ENCODE measurements around the gene ST8SIA1. TPM values are rescaled to one million over a fixed set of nuclear protein-coding genes. Genes with fewer than 3 reads are reported as not detected.

ST8SIA1 gene
- total RNA-seq, 1 donor from 2014 or later = 1.8 TPM

DNA sequence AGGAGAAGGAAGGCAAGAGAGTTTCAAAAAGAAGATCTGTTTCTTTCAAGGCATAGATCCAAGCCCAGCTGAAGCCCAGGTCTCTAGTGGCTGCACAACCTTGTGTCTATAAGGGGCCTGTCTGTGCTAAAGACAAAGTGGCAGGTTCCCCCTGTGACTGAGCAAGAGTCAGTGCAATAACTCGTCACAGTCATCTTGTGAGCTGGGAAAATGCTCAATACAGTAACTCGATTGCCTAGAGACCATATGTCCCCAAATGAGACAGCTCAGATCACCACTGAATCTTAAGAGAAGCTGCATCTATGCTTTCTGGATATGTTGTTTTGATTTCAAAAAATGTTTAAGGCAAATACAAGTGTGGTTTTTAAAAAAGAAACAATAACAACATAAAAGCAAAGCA is 24.2 kb downstream of the ST8SIA1 start:
- no peak for DNase-seq (ENCODE audit: low spot score)
- no peaks in the 10 kb centered on the region for H4K20me1 ChIP-seq (ENCODE audit: low read depth)
- TF ChIP-seq, protein P1, sequence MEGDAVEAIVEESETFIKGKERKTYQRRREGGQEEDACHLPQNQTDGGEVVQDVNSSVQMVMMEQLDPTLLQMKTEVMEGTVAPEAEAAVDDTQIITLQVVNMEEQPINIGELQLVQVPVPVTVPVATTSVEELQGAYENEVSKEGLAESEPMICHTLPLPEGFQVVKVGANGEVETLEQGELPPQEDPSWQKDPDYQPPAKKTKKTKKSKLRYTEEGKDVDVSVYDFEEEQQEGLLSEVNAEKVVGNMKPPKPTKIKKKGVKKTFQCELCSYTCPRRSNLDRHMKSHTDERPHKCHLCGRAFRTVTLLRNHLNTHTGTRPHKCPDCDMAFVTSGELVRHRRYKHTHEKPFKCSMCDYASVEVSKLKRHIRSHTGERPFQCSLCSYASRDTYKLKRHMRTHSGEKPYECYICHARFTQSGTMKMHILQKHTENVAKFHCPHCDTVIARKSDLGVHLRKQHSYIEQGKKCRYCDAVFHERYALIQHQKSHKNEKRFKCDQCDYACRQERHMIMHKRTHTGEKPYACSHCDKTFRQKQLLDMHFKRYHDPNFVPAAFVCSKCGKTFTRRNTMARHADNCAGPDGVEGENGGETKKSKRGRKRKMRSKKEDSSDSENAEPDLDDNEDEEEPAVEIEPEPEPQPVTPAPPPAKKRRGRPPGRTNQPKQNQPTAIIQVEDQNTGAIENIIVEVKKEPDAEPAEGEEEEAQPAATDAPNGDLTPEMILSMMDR (IDR thresholded peaks at IDR 0.05) = no peak
- TF ChIP-seq EZH2 (IDR thresholded peaks at IDR 0.05) (no peak), EZH2phosphoT487 (IDR thresholded peaks at IDR 0.05) (no peak)
- H3K79me2 ChIP-seq (ENCODE audit: low read depth) = no peaks in the 10 kb centered on the region
- no peaks in the 10 kb centered on the region for H3K4me1 Mint-ChIP-seq
- H3K27ac Mint-ChIP-seq = no peak overlapping the region
- no peak overlapping the region for H3K4me2 ChIP-seq
- H3K4me3 ChIP-seq = no peak overlapping the region
- H3K36me3 Mint-ChIP-seq = peaks cover 22% of the 10 kb centered on the region
- no peaks in the 10 kb centered on the region for H3F3A ChIP-seq (ENCODE audit: low read depth)
- no peaks in the 10 kb centered on the region for H3K9me3 ChIP-seq (ENCODE audit: low read depth)
- no peaks in the 10 kb centered on the region for H3K27me3 Mint-ChIP-seq (ENCODE audit: insufficient read depth, low read depth)
- H3K9me3 Mint-ChIP-seq = peaks cover 9% of the 10 kb centered on the region
- no peak overlapping the region for H3K27ac ChIP-seq
- no peak overlapping the region for H3K4me3 Mint-ChIP-seq
- no peaks in the 10 kb centered on the region for H3K4me1 ChIP-seq
- H3K36me3 ChIP-seq = no peaks in the 10 kb centered on the region
- no peak overlapping the region for H2AFZ ChIP-seq (replicated peaks)
- H3K27me3 ChIP-seq = no peaks in the 10 kb centered on the region
- no peak overlapping the region for H3K9ac ChIP-seq

DNA sequence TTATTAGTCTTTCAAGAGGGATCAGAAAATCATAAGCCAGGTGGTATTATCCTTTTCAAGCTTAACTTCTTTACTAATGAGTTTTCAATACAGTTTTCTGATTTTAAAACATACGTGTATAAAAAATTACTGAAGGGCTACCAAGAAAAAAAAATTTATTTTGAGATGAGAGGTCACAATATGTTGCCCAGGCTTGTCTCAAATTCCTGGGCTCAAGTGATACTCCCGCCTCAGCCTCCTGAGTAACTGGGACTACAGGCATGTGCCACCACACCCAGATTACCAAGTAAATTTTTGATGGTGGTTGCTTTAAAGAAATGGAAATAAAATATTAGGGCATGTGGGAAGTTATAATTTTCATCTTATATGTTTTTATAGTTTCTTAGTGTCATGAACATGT is 26.7 kb downstream of the ST8SIA1 start:
- no peak overlapping the region for H3K9ac ChIP-seq
- H3K27ac ChIP-seq = no peak overlapping the region
- Mint-ChIP-seq H3K27ac (no peak overlapping the region), H3K4me1 (no peaks in the 10 kb centered on the region), H3K36me3 (peaks cover 20% of the 10 kb centered on the region), H3K4me3 (no peak overlapping the region), H3K27me3 (ENCODE audit: insufficient read depth, low read depth) (no peaks in the 10 kb centered on the region), H3K9me3 (peaks cover 18% of the 10 kb centered on the region)
- no peaks in the 10 kb centered on the region for H3K79me2 ChIP-seq (ENCODE audit: low read depth)
- H4K20me1 ChIP-seq (ENCODE audit: low read depth) = no peaks in the 10 kb centered on the region
- TF ChIP-seq EZH2phosphoT487 (IDR thresholded peaks at IDR 0.05) (no peak), EZH2 (IDR thresholded peaks at IDR 0.05) (no peak)
- TF ChIP-seq, protein P1 (IDR thresholded peaks at IDR 0.05) = no peak
- no peaks in the 10 kb centered on the region for H3K27me3 ChIP-seq
- no peak overlapping the region for H2AFZ ChIP-seq (replicated peaks)
- H3F3A ChIP-seq (ENCODE audit: low read depth) = no peaks in the 10 kb centered on the region
- H3K4me2 ChIP-seq = no peak overlapping the region
- H3K4me3 ChIP-seq = no peak overlapping the region
- H3K4me1 ChIP-seq = no peaks in the 10 kb centered on the region
- no peaks in the 10 kb centered on the region for H3K36me3 ChIP-seq
- no peaks in the 10 kb centered on the region for H3K9me3 ChIP-seq (ENCODE audit: low read depth)
- no peak for DNase-seq (ENCODE audit: low spot score)

DNA sequence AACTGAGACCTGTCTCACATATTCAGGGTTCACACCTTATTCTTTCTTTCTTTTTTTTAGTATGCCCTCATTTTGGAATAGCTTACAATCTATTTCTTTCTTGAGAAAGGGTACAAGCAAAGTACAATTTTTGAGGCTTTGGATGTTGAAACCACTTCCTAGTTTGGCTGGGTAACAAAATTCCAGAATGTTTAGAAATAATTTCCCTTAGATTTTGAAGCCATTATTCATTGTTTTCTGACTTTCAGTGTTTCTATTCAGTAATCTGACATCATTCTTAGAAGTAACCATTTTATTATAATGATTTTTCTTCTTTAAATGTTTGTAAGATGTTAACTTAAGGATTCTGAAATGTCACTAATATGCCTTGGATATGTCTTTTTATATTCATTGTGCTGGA is 28.2 kb downstream of the ST8SIA1 start:
- TF ChIP-seq EZH2 (IDR thresholded peaks at IDR 0.05) = no peak
- TF ChIP-seq, protein P1 (IDR thresholded peaks at IDR 0.05) = no peak
- no peak for TF ChIP-seq EZH2phosphoT487 (IDR thresholded peaks at IDR 0.05)

More for the DNA sequence above, 28.2 kb downstream of the ST8SIA1 start:
- H3F3A ChIP-seq (ENCODE audit: low read depth) = no peaks in the 10 kb centered on the region
- no peaks in the 10 kb centered on the region for H3K27me3 ChIP-seq
- no peaks in the 10 kb centered on the region for H3K79me2 ChIP-seq (ENCODE audit: low read depth)
- Mint-ChIP-seq H3K4me3 (no peak overlapping the region), H3K9me3 (peaks cover 26% of the 10 kb centered on the region), H3K4me1 (no peaks in the 10 kb centered on the region), H3K27ac (no peak overlapping the region), H3K27me3 (ENCODE audit: insufficient read depth, low read depth) (no peaks in the 10 kb centered on the region), H3K36me3 (peaks cover 25% of the 10 kb centered on the region)
- H3K9me3 ChIP-seq (ENCODE audit: low read depth) = peaks cover 4% of the 10 kb centered on the region
- no peak overlapping the region for H3K9ac ChIP-seq
- H3K4me1 ChIP-seq = no peaks in the 10 kb centered on the region
- no peak overlapping the region for H3K4me3 ChIP-seq
- DNase-seq (ENCODE audit: low spot score) = no peak
- H3K36me3 ChIP-seq = no peaks in the 10 kb centered on the region
- H3K27ac ChIP-seq = no peak overlapping the region
- no peak overlapping the region for H2AFZ ChIP-seq (replicated peaks)
- no peak overlapping the region for H3K4me2 ChIP-seq
- no peaks in the 10 kb centered on the region for H4K20me1 ChIP-seq (ENCODE audit: low read depth)

All from neural progenitor cell (in vitro differentiated cells).